GM18951 (cell line): ENCODE measurements around the gene MEX3C.
A peak's percentile ranks its signal among the peaks of the same experiment; 100 is the strongest.

ENCODE experiments used
- POLR2A ChIP-seq: IDR thresholded peaks from 4 replicates; pipeline ENCODE4 v1.6.1; 2011; ENCODE audit warnings: mild to moderate bottlenecking; ENCODE audit not compliant: insufficient read length, insufficient read depth; ENCODE audit errors: extremely low read depth
- in situ Hi-C: fragments of 300-500 bp; cut with MboI; formaldehyde crosslinking; loops from one replicate; pipeline ENCODE4 v1.12.0; 2022; ENCODE audit warnings: low sequenced_read_pairs, mixed read lengths, inconsistent platforms; ENCODE audit not compliant: unreplicated experiment

Gene MEX3C

GRCh38 chr18:51154431-51155063 is 42.9 kb downstream of the MEX3C start:
- in situ Hi-C loops: no loop called here
- no peak for TF ChIP-seq POLR2A

DNA sequence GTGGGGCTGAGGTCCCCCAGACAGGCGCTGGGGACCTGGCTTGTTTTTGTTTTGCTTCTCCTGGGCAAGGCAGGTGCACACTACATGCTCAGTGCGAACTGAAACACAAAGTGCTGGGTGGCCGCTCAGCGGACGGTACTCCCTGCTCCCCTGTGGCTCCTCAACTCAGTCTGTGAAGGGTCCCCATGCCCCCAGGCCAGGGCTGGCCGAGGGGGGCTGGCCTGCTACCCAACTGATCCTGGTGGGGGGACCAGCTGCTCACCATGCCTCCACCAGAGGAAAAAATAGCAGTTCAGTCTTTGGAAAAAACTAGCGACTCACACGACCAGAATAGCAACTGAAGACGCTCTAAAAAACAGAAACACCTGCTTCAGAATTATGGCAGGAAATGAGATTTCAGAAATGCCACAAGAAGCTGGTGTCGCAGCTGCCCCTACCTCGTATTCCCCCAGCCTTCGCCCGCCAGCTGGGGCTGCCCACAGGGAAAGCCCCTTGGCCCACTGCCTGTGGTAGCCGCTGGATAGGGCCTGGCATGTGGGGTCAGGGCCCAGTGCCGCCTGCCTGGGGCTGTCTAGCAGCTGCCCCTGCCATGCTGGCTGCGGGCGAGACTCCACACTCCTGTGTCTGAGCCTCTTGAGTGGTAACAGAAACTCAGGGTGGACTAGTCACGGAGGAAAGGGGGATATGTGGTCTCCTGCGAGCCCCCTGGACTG is 43.7 kb downstream of the MEX3C start:
- in situ Hi-C loops: no loop called here

DNA sequence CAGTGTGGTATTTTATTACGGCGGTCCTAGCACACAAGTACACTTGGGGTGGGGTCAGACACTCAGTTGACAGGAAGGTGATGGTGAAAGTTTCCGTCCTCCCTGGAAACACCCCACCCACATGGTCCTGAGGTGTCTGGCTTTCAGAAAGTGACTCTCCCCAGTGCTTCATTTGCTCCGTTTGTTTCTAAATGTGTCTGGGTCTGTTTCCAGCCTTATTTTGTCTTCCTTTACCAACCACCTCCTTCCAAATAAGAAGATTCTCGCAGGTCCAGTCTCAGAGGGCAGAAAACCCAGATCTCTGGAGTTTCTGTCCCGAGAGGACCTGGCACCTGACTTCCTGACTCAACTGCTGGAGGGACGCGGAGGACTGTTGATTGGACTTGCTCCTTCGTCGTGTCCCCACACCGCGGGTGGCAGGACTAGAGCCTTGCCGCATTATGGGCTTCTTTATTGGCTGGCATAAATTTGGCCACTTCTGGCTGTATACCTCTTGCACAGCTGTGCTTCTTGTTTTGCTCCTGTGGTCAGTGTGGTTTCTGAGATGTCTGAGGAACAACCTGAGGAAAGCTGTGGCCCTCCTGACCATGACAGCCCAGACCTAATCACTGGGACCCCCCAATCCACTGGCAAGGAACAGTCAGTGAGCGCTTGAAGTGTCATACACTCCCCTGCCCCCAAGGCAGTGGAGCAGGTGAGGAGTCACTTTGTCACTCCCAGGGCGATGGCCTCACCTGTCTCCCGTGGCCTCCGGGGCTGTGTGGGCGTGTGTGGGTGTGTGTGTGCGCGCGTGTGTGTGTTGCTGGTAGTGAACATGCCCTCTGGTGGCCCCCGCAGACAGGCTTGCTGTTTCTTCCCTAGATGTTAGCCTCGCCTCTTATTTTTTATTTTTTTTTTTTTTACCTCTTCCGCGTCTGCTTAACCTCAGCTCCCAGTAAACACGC is 45.6 kb downstream of the MEX3C start:
- in situ Hi-C loops: no loop called here
- TF ChIP-seq POLR2A: no peak

More for the DNA sequence above, 43.7 kb downstream of the MEX3C start:
- TF ChIP-seq POLR2A: peak; percentile 40

DNA sequence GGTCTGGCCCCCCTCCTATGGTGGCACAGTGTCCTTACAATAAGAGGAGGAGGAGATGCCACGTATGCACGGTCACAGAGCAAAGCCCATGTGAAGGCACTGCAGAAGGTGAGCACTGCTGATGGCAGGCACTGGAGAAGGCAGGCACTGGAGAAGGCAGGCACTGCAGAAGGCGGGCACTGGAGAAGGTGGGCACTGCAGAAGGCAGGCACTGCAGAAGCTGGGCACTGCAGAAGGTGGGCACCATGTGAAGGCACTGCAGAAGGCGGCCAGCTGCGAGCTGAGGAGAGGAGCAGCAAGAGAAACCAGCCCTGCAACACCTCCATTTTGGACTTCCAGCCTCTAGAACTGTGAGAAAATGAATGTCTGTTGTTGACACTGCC is 46.3 kb downstream of the MEX3C start:
- in situ Hi-C loops: no loop called here

GRCh38 chr18:51150113-51150700 is 47.3 kb downstream of the MEX3C start:
- no peak for TF ChIP-seq POLR2A

More for the DNA sequence above, 46.3 kb downstream of the MEX3C start:
- no peak for TF ChIP-seq POLR2A

GRCh38 chr18:51149670-51150069 is 47.8 kb downstream of the MEX3C start:
- in situ Hi-C loops: no loop called here

More at GRCh38 chr18:51150113-51150700, 47.3 kb downstream of the MEX3C start:
- in situ Hi-C loops: no loop called here

GRCh38 chr18:51146909-51147308 is 50.6 kb downstream of the MEX3C start:
- TF ChIP-seq POLR2A: no peak
- in situ Hi-C loops: no loop called here

More at GRCh38 chr18:51149670-51150069, 47.8 kb downstream of the MEX3C start:
- TF ChIP-seq POLR2A: no peak

- in situ Hi-C loops: no loop called here
- TF ChIP-seq POLR2A: no peak
Measured at GRCh38 chr18:51138936-51139335, 58.5 kb downstream of the MEX3C start.

GRCh38 chr18:51137891-51138290 is 59.6 kb downstream of the MEX3C start:
- in situ Hi-C loops: no loop called here
- no peak for TF ChIP-seq POLR2A

- in situ Hi-C loops: no loop called here
- TF ChIP-seq POLR2A: no peak
Measured at GRCh38 chr18:51137026-51137729, 60.3 kb downstream of the MEX3C start.

- no peak for TF ChIP-seq POLR2A
- in situ Hi-C loops: no loop called here
Measured at GRCh38 chr18:51135795-51136194, 61.7 kb downstream of the MEX3C start.

DNA sequence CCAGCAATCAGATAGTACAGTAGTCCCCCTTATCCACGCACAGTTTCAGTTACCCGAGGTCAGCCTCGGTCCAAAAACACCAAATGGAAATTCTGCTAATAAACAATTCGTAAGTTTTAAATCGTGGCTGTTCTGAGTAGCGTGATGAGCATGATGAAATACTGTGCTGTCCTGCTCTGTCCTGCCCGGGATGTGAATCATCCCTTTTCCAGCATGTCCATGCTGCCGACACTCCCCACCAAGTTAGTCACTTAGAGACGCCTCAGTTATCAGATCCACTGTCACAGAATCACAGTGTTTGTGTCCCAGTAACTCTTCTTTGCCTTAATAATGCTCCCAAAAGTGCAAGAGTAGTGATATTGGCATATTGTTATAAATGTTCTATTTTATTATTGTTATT is 62.1 kb downstream of the MEX3C start:
- no peak for TF ChIP-seq POLR2A
- in situ Hi-C loops: no loop called here
